ENCODE measurements around the gene DOCK9. TPM values are rescaled to one million over a fixed set of nuclear protein-coding genes. Genes with fewer than 3 reads are reported as not detected.
A peak's percentile ranks its signal among the peaks of the same experiment; 100 is the strongest.

The DOCK9 gene
- total and polyA plus RNA-seq, 2 experiments from 2014 or later = 32.8 to 39.1 TPM

DNA sequence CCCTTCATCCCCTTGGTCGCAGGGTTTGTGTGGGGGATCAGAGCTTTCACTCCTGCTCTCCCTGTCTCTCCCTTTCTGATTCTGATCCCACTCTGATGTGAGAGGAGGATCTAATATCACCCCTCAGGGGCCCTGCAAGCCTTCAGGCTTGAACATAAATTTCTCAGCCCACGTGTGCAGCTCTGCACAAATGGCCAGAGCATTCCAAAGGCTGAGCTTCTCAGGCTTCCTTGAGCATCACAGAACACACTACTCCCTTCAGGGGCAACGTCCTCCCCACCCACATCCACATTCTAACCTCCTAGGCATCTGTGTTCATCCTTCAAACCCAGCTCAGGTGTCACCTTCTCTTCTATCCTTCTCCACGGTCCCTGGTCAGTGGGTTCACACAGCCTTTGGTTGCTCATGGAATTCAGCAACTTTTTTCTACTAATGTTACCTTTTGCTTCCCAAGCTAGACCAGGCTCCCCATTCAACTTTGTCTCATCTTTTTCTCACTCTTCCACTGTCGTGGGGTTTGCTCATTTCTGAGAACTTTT, 24.4 kb upstream of the DOCK9 start:
- TF ChIP-seq, protein P1, sequence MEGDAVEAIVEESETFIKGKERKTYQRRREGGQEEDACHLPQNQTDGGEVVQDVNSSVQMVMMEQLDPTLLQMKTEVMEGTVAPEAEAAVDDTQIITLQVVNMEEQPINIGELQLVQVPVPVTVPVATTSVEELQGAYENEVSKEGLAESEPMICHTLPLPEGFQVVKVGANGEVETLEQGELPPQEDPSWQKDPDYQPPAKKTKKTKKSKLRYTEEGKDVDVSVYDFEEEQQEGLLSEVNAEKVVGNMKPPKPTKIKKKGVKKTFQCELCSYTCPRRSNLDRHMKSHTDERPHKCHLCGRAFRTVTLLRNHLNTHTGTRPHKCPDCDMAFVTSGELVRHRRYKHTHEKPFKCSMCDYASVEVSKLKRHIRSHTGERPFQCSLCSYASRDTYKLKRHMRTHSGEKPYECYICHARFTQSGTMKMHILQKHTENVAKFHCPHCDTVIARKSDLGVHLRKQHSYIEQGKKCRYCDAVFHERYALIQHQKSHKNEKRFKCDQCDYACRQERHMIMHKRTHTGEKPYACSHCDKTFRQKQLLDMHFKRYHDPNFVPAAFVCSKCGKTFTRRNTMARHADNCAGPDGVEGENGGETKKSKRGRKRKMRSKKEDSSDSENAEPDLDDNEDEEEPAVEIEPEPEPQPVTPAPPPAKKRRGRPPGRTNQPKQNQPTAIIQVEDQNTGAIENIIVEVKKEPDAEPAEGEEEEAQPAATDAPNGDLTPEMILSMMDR (IDR thresholded peaks at IDR 0.05; ENCODE audit: low read depth, low read length) = no peak
- no peaks in the 10 kb centered on the region for H3K36me3 ChIP-seq
- H3K4me3 ChIP-seq = no peak overlapping the region
- DNase-seq (ENCODE audit: low read depth in 1 of 2, low spot score in 1 of 2) = no peak
- no peaks in the 10 kb centered on the region for H3K9me3 ChIP-seq (ENCODE audit: low read depth)
- no peaks in the 10 kb centered on the region for H3K27me3 ChIP-seq
- peaks cover 9% of the 10 kb centered on the region for H3K4me1 ChIP-seq (ENCODE audit: low read depth)
- no peak overlapping the region for H3K27ac ChIP-seq

DNA sequence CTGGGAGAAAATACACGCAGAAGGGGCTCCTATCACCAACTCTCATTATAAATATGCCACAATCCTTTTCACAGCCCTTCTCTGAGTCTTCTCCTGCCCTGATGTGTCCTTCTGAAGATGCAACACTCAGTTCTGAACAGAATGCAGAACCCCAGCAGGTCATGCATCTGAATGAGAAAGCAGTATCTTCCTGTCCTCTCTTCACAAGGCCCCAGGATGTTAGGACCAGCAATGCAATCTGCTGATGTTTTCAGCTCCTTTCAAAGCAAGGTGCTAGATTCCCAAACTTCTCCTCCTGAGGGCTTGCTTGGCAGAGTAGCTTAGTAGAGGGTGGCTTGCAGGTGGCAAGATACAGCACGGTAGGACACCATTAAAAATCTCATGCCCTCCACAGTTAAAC, 22.3 kb upstream of the DOCK9 start:
- Histone ChIP-seq H3K27ac (no peak overlapping the region), H3K4me1 (ENCODE audit: low read depth) (peaks cover 9% of the 10 kb centered on the region), H3K36me3 (no peaks in the 10 kb centered on the region), H3K27me3 (no peaks in the 10 kb centered on the region), H3K9me3 (ENCODE audit: low read depth) (no peaks in the 10 kb centered on the region), H3K4me3 (no peak overlapping the region)
- DNase-seq (ENCODE audit: low read depth in 1 of 2, low spot score in 1 of 2) = no peak
- TF ChIP-seq, protein P1 (IDR thresholded peaks at IDR 0.05; ENCODE audit: low read depth, low read length) = no peak

DNA sequence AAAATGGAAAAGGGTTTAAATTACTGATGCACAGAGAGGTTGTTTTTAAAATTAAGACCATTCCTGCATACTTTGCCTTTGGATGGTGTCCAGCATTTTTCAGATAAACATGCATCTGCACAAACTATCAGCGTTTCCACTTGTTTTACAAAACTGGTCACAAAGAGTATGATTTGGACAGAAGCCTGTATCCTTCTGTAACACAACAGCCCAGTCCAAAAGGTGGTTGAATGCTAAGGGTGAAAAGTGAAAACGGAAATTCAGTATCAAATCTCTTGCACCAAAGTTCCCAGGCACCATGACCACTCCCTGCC, 21.7 kb upstream of the DOCK9 start:
- no peaks in the 10 kb centered on the region for H3K27me3 ChIP-seq
- TF ChIP-seq, protein P1 (IDR thresholded peaks at IDR 0.05; ENCODE audit: low read depth, low read length) = no peak
- DNase-seq (ENCODE audit: low read depth in 1 of 2, low spot score in 1 of 2) = peak in 1 of 2 donors; percentile 61
- peaks cover 9% of the 10 kb centered on the region for H3K4me1 ChIP-seq (ENCODE audit: low read depth)
- H3K4me3 ChIP-seq = no peak overlapping the region
- H3K9me3 ChIP-seq (ENCODE audit: low read depth) = no peaks in the 10 kb centered on the region
- H3K27ac ChIP-seq = no peak overlapping the region
- no peaks in the 10 kb centered on the region for H3K36me3 ChIP-seq

DNA sequence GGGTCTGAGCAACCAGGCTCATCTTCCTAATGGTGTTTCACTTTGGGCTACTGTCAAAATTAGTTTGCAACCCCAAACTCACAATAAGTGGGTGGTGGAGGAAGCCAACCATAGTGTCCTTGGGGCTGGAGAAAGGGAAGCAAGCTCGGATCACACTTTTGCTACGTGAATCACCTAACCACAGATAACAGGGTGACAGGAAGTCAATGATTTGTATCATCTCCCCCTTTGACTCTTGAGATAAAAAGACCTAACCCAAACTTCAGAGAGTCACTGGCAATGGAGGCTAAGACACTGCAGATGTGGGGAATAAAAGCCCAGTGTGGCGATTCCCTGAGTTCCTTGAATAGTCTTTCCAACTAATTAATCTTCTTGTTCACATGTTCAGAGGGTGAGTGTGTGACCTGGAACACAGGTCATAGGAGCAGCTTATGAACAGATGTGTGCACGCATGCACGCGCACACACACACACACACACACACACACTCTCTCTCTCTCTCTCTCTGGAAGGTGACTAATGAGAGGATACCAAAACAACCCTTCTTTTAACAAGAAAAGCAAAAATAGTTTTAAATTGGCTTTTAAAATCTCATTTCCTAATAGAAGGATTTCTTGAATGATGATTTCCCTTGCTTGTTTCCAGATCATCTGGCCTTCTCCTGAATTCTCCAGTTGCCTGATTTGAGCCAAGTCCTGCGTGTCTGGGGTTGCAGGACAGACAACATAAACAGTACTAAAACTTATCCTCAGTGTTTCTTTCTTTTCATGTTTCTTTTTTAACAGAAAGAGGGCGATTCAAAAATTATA, 21.2 kb upstream of the DOCK9 start:
- peaks cover 9% of the 10 kb centered on the region for H3K4me1 ChIP-seq (ENCODE audit: low read depth)
- TF ChIP-seq, protein P1 (IDR thresholded peaks at IDR 0.05; ENCODE audit: low read depth, low read length) = no peak
- no peaks in the 10 kb centered on the region for H3K36me3 ChIP-seq
- H3K4me3 ChIP-seq = no peak overlapping the region
- H3K9me3 ChIP-seq (ENCODE audit: low read depth) = no peaks in the 10 kb centered on the region
- DNase-seq (ENCODE audit: low read depth in 1 of 2, low spot score in 1 of 2) = no peak
- H3K27ac ChIP-seq = no peak overlapping the region
- no peaks in the 10 kb centered on the region for H3K27me3 ChIP-seq

DNA sequence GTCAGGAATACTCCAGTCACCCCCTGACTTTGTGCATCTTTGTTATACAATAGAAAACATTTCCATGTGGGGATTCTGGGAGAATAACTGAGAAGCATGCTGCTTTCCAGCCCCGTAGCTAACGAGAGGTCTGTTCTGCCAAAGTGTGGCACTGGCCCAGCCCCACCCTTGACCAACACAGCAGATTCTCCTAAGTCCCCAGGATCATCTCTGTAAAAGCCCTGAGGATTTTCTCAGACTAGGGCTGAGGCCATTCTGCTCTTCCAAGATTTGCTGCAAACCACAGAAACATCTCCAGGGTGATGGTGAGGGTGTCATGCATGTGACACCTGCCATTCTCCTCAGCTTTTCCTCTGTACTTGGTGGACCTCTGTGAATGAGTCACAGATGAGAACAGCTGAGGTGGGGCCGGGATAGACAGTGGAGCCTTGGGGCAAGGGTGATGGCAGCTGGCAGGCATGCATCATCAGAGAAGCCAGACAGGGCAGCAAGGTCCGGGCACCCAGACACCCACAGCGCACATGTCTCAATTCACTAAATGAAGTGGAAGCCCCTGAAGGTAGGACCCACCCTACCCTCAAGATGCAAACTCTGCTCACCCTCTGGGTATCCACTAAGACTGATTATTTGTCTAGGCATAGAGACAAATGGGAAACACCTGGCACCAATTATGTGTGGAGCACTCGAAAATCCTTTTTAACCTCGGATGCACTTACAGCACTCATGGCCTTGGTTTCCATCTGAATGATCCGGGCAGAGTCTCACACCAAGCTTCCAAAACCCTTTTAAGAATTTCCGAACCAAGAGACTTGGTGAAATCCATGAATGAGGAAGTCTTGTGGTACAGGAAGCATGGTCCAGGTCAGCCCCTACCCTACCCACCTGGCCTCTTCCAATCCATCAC, 20.1 kb upstream of the DOCK9 start:
- H3K4me3 ChIP-seq = no peak overlapping the region
- TF ChIP-seq, protein P1 (IDR thresholded peaks at IDR 0.05; ENCODE audit: low read depth, low read length) = no peak
- DNase-seq (ENCODE audit: low read depth in 1 of 2, low spot score in 1 of 2) = no peak
- peaks cover 9% of the 10 kb centered on the region for H3K4me1 ChIP-seq (ENCODE audit: low read depth)
- H3K9me3 ChIP-seq (ENCODE audit: low read depth) = no peaks in the 10 kb centered on the region
- no peaks in the 10 kb centered on the region for H3K27me3 ChIP-seq
- H3K27ac ChIP-seq = no peak overlapping the region
- no peaks in the 10 kb centered on the region for H3K36me3 ChIP-seq
